Loucy (cell line): ENCODE measurements around the gene CDH2.

Experiments used
- H2AFZ ChIP-seq: fragments of 200-600 bp; sonication (generic); 2 replicates; pipeline ENCODE4 v1.6.0; 2016; ENCODE audit warnings: antibody characterized with exemption, mild to moderate bottlenecking, low read length, moderate library complexity
- H3F3A ChIP-seq: fragments of 200-600 bp; 2 replicates; pipeline ENCODE4 v1.6.0; 2016; ENCODE audit warnings: antibody characterized with exemption, low read depth, mild to moderate bottlenecking
- H3K27me3 ChIP-seq: fragments of 200-600 bp; sonication (generic); 2 replicates; pipeline ENCODE4 v1.6.1; 2014; ENCODE audit warnings: low read length, mild to moderate bottlenecking; ENCODE audit not compliant: insufficient read depth, poor library complexity, severe bottlenecking
- H3K36me3 ChIP-seq: fragments of 200-600 bp; sonication (generic); 2 replicates; pipeline ENCODE4 v1.6.1; 2016; ENCODE audit warnings: low read length; ENCODE audit not compliant: insufficient read depth
- H3K4me1 ChIP-seq: fragments of 200-600 bp; sonication (generic); 2 replicates; pipeline ENCODE4 v1.5.1; 2014; ENCODE audit warnings: low read length, mild to moderate bottlenecking; ENCODE audit not compliant: insufficient read depth, poor library complexity, severe bottlenecking
- H3K4me2 ChIP-seq: fragments of 200-600 bp; sonication (generic); 2 replicates; pipeline ENCODE4 v1.6.0; 2014; ENCODE audit warnings: antibody characterized with exemption, low read length, low read depth, mild to moderate bottlenecking; ENCODE audit not compliant: poor library complexity, severe bottlenecking
- H3K4me3 ChIP-seq: fragments of 200-600 bp; sonication (generic); 2 replicates; pipeline ENCODE4 v1.5.1; 2014; ENCODE audit warnings: low read length, mild to moderate bottlenecking, mixed read lengths; ENCODE audit not compliant: poor library complexity, severe bottlenecking
- H3K79me2 ChIP-seq: fragments of 200-600 bp; sonication (generic); 2 replicates; pipeline ENCODE4 v1.6.1; 2014; ENCODE audit warnings: low read length; ENCODE audit not compliant: insufficient read depth
- H3K9ac ChIP-seq: fragments of 200-600 bp; sonication (generic); 2 replicates; pipeline ENCODE4 v1.6.0; 2014; ENCODE audit warnings: mild to moderate bottlenecking, low read depth, low read length, moderate library complexity; ENCODE audit not compliant: poor library complexity, severe bottlenecking
- H3K9me2 ChIP-seq: fragments of 200-600 bp; sonication (generic); replicated peaks from 2 replicates; pipeline ENCODE4 v1.6.1; 2016; ENCODE audit warnings: low read depth, low read length, mixed read lengths
- H3K9me3 ChIP-seq: fragments of 200-600 bp; sonication (generic); 2 replicates; pipeline ENCODE4 v1.6.1; 2014; ENCODE audit warnings: mild to moderate bottlenecking, antibody characterized with exemption, low read length, low read depth; ENCODE audit not compliant: insufficient read depth
- H4K20me1 ChIP-seq: fragments of 200-600 bp; sonication (generic); 2 replicates; pipeline ENCODE4 v1.6.0; 2014; ENCODE audit warnings: antibody characterized with exemption, low read length, mild to moderate bottlenecking; ENCODE audit not compliant: insufficient read depth, poor library complexity, severe bottlenecking
- CTCF ChIP-seq: fragments of 200-600 bp; sonication (generic); conservative IDR thresholded peaks from 2 replicates; pipeline ENCODE4 v1.5.1; 2014; ENCODE audit warnings: mild to moderate bottlenecking, antibody characterized with exemption, low read length
- EZH2phosphoT487 ChIP-seq: fragments of 200-600 bp; IDR thresholded peaks from 2 replicates; pipeline ENCODE4 v1.6.1; 2018; ENCODE audit warnings: antibody characterized with exemption, mild to moderate bottlenecking, moderate library complexity, borderline replicate concordance

The CDH2 gene

GRCh38 chr18:27950648-27951228 lies 226.2 kb downstream of the CDH2 start:
- Histone ChIP-seq H3K79me2 (no peaks in the 10 kb centered on the region), H3K27me3 (no peaks in the 10 kb centered on the region), H4K20me1 (no peaks in the 10 kb centered on the region), H3K4me1 (no peaks in the 10 kb centered on the region), H3K9me2 (no peaks in the 10 kb centered on the region), H3K9ac (no peak overlapping the region), H3K36me3 (peaks cover 5% of the 10 kb centered on the region; the same call in 1 of the 2 replicates), H3F3A (no peaks in the 10 kb centered on the region), H3K9me3 (no peaks in the 10 kb centered on the region), H3K4me3 (no peak overlapping the region), H3K4me2 (no peak overlapping the region), H2AFZ (no peak overlapping the region)
- no peak for TF ChIP-seq EZH2phosphoT487
- no peak for TF ChIP-seq CTCF

GRCh38 chr18:27948986-27949385 lies 227.9 kb downstream of the CDH2 start:
- H3K4me1 ChIP-seq: no peaks in the 10 kb centered on the region
- H4K20me1 ChIP-seq: no peaks in the 10 kb centered on the region
- TF ChIP-seq EZH2phosphoT487 (no peak), CTCF (no peak)
- H3K9ac ChIP-seq: no peak overlapping the region
- H3K4me2 ChIP-seq: no peak overlapping the region
- H3K4me3 ChIP-seq: no peak overlapping the region
- H3K27me3 ChIP-seq: no peaks in the 10 kb centered on the region
- H3K9me2 ChIP-seq: no peaks in the 10 kb centered on the region
- no peak overlapping the region for H2AFZ ChIP-seq
- no peaks in the 10 kb centered on the region for H3K9me3 ChIP-seq
- peaks cover 5% of the 10 kb centered on the region; the same call in 1 of the 2 replicates for H3K36me3 ChIP-seq
- H3K79me2 ChIP-seq: no peaks in the 10 kb centered on the region
- no peaks in the 10 kb centered on the region for H3F3A ChIP-seq

GRCh38 chr18:27942706-27943105 lies 234.2 kb downstream of the CDH2 start:
- Histone ChIP-seq H3K9me3 (no peaks in the 10 kb centered on the region), H2AFZ (no peak overlapping the region), H3K9ac (no peak overlapping the region), H3K4me3 (no peak overlapping the region), H3K4me2 (no peak overlapping the region), H3K79me2 (no peaks in the 10 kb centered on the region), H3K36me3 (no peaks in the 10 kb centered on the region), H3K27me3 (no peaks in the 10 kb centered on the region), H3K4me1 (no peaks in the 10 kb centered on the region), H3F3A (no peaks in the 10 kb centered on the region), H3K9me2 (no peaks in the 10 kb centered on the region), H4K20me1 (no peaks in the 10 kb centered on the region)
- TF ChIP-seq EZH2phosphoT487: no peak
- TF ChIP-seq CTCF: no peak
